Mucosa of rectum (tissue), 2 donors: ENCODE results near the gene FLNC.

Experiments
- H3K27ac ChIP-seq, 2 donors: one replicate each; pipeline ENCODE4 v1.7.0; 2013; ENCODE audit warnings: inconsistent platforms in 2 of 2, low read depth in 2 of 2, low read length in 2 of 2
- H3K27me3 ChIP-seq, 2 donors: one replicate each; pipeline ENCODE4 v1.7.0; 2013; ENCODE audit warnings: low read length in 2 of 2; ENCODE audit not compliant: control insufficient read depth in 2 of 2, insufficient read depth in 2 of 2
- H3K36me3 ChIP-seq, 2 donors: one replicate each; pipeline ENCODE4 v1.7.0; 2013; ENCODE audit warnings: low read length in 2 of 2; ENCODE audit not compliant: control insufficient read depth in 2 of 2, insufficient read depth in 2 of 2
- H3K4me1 ChIP-seq, 2 donors: one replicate each; pipeline ENCODE4 v1.7.0; 2013; ENCODE audit warnings: low read length in 2 of 2, mild to moderate bottlenecking in 1 of 2; ENCODE audit not compliant: control insufficient read depth in 2 of 2, insufficient read depth in 2 of 2
- H3K4me3 ChIP-seq, 2 donors: one replicate each; pipeline ENCODE4 v1.7.0; 2013; ENCODE audit warnings: low read length in 2 of 2
- H3K9ac ChIP-seq, 2 donors: one replicate each; pipeline ENCODE4 v1.7.0; 2013; ENCODE audit warnings: low read length in 2 of 2, low read depth in 1 of 2, mild to moderate bottlenecking in 1 of 2
- H3K9me3 ChIP-seq, 2 donors: one replicate each; pipeline ENCODE4 v1.7.0; 2013; ENCODE audit warnings: low read length in 2 of 2; ENCODE audit not compliant: control insufficient read depth in 2 of 2
- donor health status: healthy.
- donor health status: Normal muscosa, but diverticular disease.

The FLNC gene

DNA sequence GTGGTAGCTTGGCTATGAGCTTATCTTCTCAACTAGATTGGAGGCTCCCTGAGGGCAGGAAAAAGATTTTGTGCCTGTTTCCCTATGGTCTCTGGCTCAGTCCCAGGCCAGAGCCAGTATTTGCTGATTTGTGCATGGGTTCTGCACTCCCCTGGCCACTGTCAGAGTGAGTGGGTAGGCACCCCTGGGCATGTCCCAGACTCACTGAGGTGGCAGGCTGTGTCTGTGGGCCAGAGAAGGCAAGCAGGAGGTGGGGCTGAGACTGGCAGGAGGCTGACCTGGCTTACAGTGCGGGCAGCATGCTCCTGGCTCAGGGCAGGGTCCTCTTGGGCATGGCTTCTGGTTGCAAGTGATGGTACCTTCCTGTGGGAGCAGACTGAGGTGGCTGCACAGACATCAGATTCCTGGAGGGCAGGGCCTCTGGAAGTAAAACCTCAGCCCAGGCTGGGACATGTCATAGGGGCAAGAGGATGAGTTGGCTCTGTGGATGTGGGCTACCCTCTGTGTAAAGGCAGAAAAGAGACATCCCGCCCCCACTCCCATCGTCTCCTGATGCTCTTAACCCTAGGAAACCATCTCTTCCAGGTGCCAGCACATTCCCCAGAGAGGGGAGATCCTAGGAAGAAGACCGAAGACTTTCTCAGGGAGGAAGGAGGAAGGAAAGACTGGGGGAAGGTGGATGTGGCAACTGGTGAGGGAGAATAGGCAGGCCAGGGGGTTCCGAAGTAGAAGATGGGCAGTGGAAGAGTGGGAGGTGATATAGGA, 76.0 kb downstream of the FLNC start:
- Histone ChIP-seq H3K27me3 (peaks cover 10 to 12% of the 10 kb centered on the region in 2 donors), H3K36me3 (no peaks in the 10 kb centered on the region), H3K27ac (no peak overlapping the region), H3K4me1 (peaks cover 2 to 27% of the 10 kb centered on the region in 2 donors), H3K4me3 (no peak overlapping the region), H3K9me3 (no peaks in the 10 kb centered on the region), H3K9ac (no peak overlapping the region)

DNA sequence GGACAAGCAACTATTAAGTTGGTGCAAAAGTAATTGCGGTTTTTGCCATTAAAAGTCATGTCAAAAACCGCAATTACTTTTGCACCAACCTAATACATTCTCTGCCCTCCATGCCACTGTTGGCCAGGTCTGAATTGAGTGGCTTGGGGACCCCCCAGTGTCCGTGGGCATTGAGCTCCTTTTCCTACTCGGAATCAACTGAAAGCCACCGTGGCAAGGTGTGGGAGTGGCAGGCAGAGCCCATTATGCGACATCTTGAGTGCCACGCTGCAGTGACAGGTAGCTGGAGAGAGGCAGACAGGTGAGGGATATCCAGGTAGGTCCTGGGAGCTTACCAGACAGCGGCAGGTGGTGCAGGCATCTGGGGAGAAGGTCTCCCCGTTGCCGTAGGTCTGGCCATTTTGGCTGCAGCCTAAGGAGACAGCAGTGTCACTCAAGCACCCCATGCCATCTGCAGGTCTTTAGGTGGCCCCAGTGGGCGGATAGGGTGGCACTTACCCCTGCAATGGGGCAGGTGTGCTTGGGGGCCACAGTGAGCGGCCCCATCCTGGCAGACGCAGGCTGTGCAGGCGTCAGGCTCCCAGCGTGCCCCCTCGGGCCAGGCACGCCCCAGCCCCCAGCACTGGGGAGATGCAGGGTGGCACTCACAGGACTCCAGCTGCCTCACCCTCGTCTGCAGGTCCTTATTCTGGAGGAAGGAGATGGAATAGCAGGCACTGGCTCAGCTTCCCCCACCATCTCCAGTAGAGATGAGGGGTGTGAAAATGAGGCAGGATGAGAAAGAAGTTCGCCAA, 76.8 kb downstream of the FLNC start:
- no peaks in the 10 kb centered on the region for H3K36me3 ChIP-seq
- peaks cover 7 to 35% of the 10 kb centered on the region in 2 donors for H3K4me1 ChIP-seq
- H3K27ac ChIP-seq: no peak overlapping the region
- no peak overlapping the region for H3K9ac ChIP-seq
- peaks cover 10 to 12% of the 10 kb centered on the region in 2 donors for H3K27me3 ChIP-seq
- H3K9me3 ChIP-seq: no peaks in the 10 kb centered on the region
- no peak overlapping the region for H3K4me3 ChIP-seq
